HCT116 (cell line): ENCODE data around the gene CLDN5.

Experiments used
- CBX3 ChIP-seq: IDR thresholded peaks from 2 replicates; pipeline ENCODE4 v1.6.1; 2012; ENCODE audit warnings: low read depth
- CEBPB ChIP-seq: IDR thresholded peaks from 2 replicates; pipeline ENCODE4 v1.6.1; 2012; ENCODE audit warnings: low read depth
- EGR1 ChIP-seq: IDR thresholded peaks from 2 replicates; pipeline ENCODE4 v1.6.1; 2012; ENCODE audit warnings: low read depth
- ELF1 ChIP-seq: IDR thresholded peaks from 2 replicates; pipeline ENCODE4 v1.6.1; 2012; ENCODE audit warnings: low read depth, borderline replicate concordance
- EZH2 ChIP-seq: fragments of 200-600 bp; sonication (generic); IDR thresholded peaks from 2 replicates; pipeline ENCODE4 v1.6.1; 2017; ENCODE audit warnings: antibody characterized with exemption, mixed run types
- EZH2phosphoT487 ChIP-seq: fragments of 200-600 bp; IDR thresholded peaks from 2 replicates; pipeline ENCODE4 v1.6.1; 2018; ENCODE audit warnings: antibody characterized with exemption, borderline replicate concordance
- MAX ChIP-seq: IDR thresholded peaks from 2 replicates; pipeline ENCODE4 v1.6.1; 2012
- POLR2A ChIP-seq: IDR thresholded peaks from 2 replicates; pipeline ENCODE4 v1.7.0; 2011; ENCODE audit warnings: borderline replicate concordance; ENCODE audit not compliant: insufficient read depth, insufficient read length; ENCODE audit errors: extremely low read depth
- RAD21 ChIP-seq: IDR thresholded peaks from 2 replicates; pipeline ENCODE4 v1.6.1; 2012; ENCODE audit warnings: low read depth, mild to moderate bottlenecking
- YY1 ChIP-seq: IDR thresholded peaks from 2 replicates; pipeline ENCODE4 v1.6.1; 2011; ENCODE audit warnings: low read length, low read depth, moderate library complexity, mild to moderate bottlenecking; ENCODE audit not compliant: insufficient replicate concordance; ENCODE audit errors: extremely low read depth
- TF ChIP-seq, protein P1 (sequence below), 3 experiments: fragments of 200-600 bp in 1 of 3; sonication (generic) in 1 of 3; IDR thresholded peaks in 2 of 3; conservative IDR thresholded peaks in 1 of 3; 2 replicates each; pipeline ENCODE4 v1.5.1; 2012 to 2017; ENCODE audit warnings: low read depth in 2 of 3, low read length in 2 of 3, antibody characterized with exemption in 1 of 3, borderline replicate concordance in 1 of 3, control low read depth in 1 of 3, mild to moderate bottlenecking in 1 of 3, mixed read lengths in 1 of 3, mixed run types in 1 of 3, moderate library complexity in 1 of 3; ENCODE audit not compliant: insufficient read depth in 1 of 3
- TF ChIP-seq, protein P2 (sequence below): IDR thresholded peaks from 2 replicates; pipeline ENCODE4 v1.6.1; 2012; ENCODE audit warnings: low read depth

GRCh38 chr22:19510919-19511341, 13.3 kb downstream of the CLDN5 start:
- TF ChIP-seq RAD21 (no peak), POLR2A (no peak), EZH2 (no peak), MAX (no peak), ELF1 (no peak), EGR1 (no peak), CEBPB (no peak), CBX3 (no peak), EZH2phosphoT487 (no peak), YY1 (no peak)
- TF ChIP-seq, protein P1, sequence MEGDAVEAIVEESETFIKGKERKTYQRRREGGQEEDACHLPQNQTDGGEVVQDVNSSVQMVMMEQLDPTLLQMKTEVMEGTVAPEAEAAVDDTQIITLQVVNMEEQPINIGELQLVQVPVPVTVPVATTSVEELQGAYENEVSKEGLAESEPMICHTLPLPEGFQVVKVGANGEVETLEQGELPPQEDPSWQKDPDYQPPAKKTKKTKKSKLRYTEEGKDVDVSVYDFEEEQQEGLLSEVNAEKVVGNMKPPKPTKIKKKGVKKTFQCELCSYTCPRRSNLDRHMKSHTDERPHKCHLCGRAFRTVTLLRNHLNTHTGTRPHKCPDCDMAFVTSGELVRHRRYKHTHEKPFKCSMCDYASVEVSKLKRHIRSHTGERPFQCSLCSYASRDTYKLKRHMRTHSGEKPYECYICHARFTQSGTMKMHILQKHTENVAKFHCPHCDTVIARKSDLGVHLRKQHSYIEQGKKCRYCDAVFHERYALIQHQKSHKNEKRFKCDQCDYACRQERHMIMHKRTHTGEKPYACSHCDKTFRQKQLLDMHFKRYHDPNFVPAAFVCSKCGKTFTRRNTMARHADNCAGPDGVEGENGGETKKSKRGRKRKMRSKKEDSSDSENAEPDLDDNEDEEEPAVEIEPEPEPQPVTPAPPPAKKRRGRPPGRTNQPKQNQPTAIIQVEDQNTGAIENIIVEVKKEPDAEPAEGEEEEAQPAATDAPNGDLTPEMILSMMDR (IDR thresholded peaks at IDR 0.05 in 2 of 3, conservative IDR thresholded peaks at IDR 0.05 in 1 of 3; ENCODE audit: borderline replicate concordance in 1 of 3, insufficient read depth in 1 of 3, low read depth in 2 of 3, low read length in 2 of 3): no peak
- TF ChIP-seq, protein P2, sequence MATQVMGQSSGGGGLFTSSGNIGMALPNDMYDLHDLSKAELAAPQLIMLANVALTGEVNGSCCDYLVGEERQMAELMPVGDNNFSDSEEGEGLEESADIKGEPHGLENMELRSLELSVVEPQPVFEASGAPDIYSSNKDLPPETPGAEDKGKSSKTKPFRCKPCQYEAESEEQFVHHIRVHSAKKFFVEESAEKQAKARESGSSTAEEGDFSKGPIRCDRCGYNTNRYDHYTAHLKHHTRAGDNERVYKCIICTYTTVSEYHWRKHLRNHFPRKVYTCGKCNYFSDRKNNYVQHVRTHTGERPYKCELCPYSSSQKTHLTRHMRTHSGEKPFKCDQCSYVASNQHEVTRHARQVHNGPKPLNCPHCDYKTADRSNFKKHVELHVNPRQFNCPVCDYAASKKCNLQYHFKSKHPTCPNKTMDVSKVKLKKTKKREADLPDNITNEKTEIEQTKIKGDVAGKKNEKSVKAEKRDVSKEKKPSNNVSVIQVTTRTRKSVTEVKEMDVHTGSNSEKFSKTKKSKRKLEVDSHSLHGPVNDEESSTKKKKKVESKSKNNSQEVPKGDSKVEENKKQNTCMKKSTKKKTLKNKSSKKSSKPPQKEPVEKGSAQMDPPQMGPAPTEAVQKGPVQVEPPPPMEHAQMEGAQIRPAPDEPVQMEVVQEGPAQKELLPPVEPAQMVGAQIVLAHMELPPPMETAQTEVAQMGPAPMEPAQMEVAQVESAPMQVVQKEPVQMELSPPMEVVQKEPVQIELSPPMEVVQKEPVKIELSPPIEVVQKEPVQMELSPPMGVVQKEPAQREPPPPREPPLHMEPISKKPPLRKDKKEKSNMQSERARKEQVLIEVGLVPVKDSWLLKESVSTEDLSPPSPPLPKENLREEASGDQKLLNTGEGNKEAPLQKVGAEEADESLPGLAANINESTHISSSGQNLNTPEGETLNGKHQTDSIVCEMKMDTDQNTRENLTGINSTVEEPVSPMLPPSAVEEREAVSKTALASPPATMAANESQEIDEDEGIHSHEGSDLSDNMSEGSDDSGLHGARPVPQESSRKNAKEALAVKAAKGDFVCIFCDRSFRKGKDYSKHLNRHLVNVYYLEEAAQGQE: no peak
